HEK293 (cell line): ENCODE measurements around the gene MIS12.

Experiments
- KLF16 ChIP-seq: fragments of 450-650 bp; formaldehyde crosslinking; IDR thresholded peaks from 2 replicates; pipeline ENCODE4 v1.5.1; 2017; ENCODE audit warnings: missing biosample characterization, missing genetic modification characterization
- KLF9 ChIP-seq: fragments of 450-650 bp; formaldehyde crosslinking; IDR thresholded peaks from 2 replicates; pipeline ENCODE4 v1.5.1; 2016; ENCODE audit warnings: missing biosample characterization, missing genetic modification characterization, low read depth
- OVOL3 ChIP-seq: fragments of 450-650 bp; formaldehyde crosslinking; IDR thresholded peaks from 2 replicates; pipeline ENCODE4 v1.5.1; 2016; ENCODE audit warnings: missing biosample characterization, missing genetic modification characterization
- RBAK ChIP-seq: fragments of 450-650 bp; formaldehyde crosslinking; IDR thresholded peaks from 2 replicates; pipeline ENCODE4 v1.5.1; 2016; ENCODE audit warnings: missing biosample characterization, missing genetic modification characterization
- SCRT2 ChIP-seq: fragments of 450-650 bp; formaldehyde crosslinking; IDR thresholded peaks from 2 replicates; pipeline ENCODE4 v1.5.1; 2016; ENCODE audit warnings: missing biosample characterization, missing genetic modification characterization
- YY1 ChIP-seq: fragments of 450-650 bp; formaldehyde crosslinking; IDR thresholded peaks from 2 replicates; pipeline ENCODE4 v1.5.1; 2018; ENCODE audit warnings: missing biosample characterization, missing genetic modification characterization
- ZNF501 ChIP-seq: fragments of 450-650 bp; formaldehyde crosslinking; IDR thresholded peaks from 2 replicates; pipeline ENCODE4 v1.5.1; 2016; ENCODE audit warnings: missing biosample characterization, missing genetic modification characterization
- TF ChIP-seq, protein P1 (sequence below): fragments of 450-650 bp; formaldehyde crosslinking; IDR thresholded peaks from 2 replicates; pipeline ENCODE4 v1.5.1; 2016; ENCODE audit warnings: missing biosample characterization, missing genetic modification characterization
- TF ChIP-seq, protein P2 (sequence below): fragments of 450-650 bp; formaldehyde crosslinking; IDR thresholded peaks from 2 replicates; pipeline ENCODE4 v1.5.1; 2016; ENCODE audit warnings: missing biosample characterization, missing genetic modification characterization
- TF ChIP-seq, protein P3 (sequence below): fragments of 450-650 bp; formaldehyde crosslinking; IDR thresholded peaks from 2 replicates; pipeline ENCODE4 v1.5.1; 2016; ENCODE audit warnings: missing biosample characterization, missing genetic modification characterization
- TF ChIP-seq, protein P4 (sequence below): sonication (generic); formaldehyde crosslinking; IDR thresholded peaks from 2 replicates; pipeline ENCODE4 v1.8.1; 2022; ENCODE audit warnings: mild to moderate bottlenecking, moderate library complexity, missing genetic modification reagents
- TF ChIP-seq, protein P5 (sequence below): fragments of 450-650 bp; formaldehyde crosslinking; IDR thresholded peaks from 2 replicates; pipeline ENCODE4 v1.5.1; 2016; ENCODE audit warnings: missing biosample characterization, missing genetic modification characterization
- TF ChIP-seq, protein P6 (sequence below): fragments of 450-650 bp; formaldehyde crosslinking; optimal IDR thresholded peaks from 2 replicates; pipeline ENCODE3; 2016; ENCODE audit warnings: missing biosample characterization, mild to moderate bottlenecking, missing genetic modification characterization
- TF ChIP-seq, protein P7 (sequence below): fragments of 450-650 bp; formaldehyde crosslinking; IDR thresholded peaks from 2 replicates; pipeline ENCODE4 v1.5.1; 2017; ENCODE audit warnings: missing biosample characterization, missing genetic modification characterization

DNA sequence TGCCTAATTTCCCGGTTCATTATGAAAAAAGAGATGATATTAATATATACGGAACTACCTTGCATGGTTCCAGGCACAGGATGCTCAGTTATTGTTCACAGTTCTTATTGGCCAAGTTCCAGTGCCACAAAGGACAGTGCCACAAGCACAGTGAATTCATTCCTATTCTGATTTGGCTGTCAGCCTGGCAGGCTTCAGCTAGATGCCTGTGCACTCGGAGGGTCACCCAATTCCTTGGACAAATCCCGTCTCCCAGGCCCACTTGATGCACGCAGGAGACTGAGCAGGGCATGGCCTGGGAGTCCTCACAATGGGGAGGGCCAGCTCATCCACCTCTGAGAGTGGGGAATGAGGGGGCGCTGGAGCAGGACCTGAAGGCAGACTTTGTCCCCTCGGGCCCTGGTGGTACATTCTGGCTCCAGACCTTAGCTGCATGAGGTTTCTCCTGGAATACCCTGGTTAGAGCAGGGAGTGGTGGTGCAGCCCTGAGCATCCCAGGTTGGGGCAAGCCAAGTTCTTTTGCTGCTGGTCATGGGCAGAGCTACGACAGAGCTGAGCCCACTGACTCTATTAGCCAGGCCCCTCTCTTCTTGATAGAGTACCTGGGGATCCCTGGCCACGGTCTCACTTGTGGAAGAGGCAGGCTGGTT lies 41.4 kb downstream of the MIS12 start:
- TF ChIP-seq, protein P1, sequence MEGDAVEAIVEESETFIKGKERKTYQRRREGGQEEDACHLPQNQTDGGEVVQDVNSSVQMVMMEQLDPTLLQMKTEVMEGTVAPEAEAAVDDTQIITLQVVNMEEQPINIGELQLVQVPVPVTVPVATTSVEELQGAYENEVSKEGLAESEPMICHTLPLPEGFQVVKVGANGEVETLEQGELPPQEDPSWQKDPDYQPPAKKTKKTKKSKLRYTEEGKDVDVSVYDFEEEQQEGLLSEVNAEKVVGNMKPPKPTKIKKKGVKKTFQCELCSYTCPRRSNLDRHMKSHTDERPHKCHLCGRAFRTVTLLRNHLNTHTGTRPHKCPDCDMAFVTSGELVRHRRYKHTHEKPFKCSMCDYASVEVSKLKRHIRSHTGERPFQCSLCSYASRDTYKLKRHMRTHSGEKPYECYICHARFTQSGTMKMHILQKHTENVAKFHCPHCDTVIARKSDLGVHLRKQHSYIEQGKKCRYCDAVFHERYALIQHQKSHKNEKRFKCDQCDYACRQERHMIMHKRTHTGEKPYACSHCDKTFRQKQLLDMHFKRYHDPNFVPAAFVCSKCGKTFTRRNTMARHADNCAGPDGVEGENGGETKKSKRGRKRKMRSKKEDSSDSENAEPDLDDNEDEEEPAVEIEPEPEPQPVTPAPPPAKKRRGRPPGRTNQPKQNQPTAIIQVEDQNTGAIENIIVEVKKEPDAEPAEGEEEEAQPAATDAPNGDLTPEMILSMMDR (tag by site-specific recombination): no peak
- TF ChIP-seq OVOL3 (tag by site-specific recombination) (no peak), ZNF501 (no peak), YY1 (tag by site-specific recombination) (no peak), KLF16 (no peak), SCRT2 (tag by site-specific recombination) (no peak), KLF9 (tag by site-specific recombination) (no peak), RBAK (tag by site-specific recombination) (no peak)
- TF ChIP-seq, protein P2, sequence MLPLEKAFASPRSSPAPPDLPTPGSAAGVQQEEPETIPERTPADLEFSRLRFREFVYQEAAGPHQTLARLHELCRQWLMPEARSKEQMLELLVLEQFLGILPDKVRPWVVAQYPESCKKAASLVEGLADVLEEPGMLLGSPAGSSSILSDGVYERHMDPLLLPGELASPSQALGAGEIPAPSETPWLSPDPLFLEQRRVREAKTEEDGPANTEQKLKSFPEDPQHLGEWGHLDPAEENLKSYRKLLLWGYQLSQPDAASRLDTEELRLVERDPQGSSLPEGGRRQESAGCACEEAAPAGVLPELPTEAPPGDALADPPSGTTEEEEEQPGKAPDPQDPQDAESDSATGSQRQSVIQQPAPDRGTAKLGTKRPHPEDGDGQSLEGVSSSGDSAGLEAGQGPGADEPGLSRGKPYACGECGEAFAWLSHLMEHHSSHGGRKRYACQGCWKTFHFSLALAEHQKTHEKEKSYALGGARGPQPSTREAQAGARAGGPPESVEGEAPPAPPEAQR (tag by site-specific recombination): no peak
- TF ChIP-seq, protein P3, sequence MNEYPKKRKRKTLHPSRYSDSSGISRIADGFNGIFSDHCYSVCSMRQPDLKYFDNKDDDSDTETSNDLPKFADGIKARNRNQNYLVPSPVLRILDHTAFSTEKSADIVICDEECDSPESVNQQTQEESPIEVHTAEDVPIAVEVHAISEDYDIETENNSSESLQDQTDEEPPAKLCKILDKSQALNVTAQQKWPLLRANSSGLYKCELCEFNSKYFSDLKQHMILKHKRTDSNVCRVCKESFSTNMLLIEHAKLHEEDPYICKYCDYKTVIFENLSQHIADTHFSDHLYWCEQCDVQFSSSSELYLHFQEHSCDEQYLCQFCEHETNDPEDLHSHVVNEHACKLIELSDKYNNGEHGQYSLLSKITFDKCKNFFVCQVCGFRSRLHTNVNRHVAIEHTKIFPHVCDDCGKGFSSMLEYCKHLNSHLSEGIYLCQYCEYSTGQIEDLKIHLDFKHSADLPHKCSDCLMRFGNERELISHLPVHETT (tag by site-specific recombination): no peak
- TF ChIP-seq, protein P4, sequence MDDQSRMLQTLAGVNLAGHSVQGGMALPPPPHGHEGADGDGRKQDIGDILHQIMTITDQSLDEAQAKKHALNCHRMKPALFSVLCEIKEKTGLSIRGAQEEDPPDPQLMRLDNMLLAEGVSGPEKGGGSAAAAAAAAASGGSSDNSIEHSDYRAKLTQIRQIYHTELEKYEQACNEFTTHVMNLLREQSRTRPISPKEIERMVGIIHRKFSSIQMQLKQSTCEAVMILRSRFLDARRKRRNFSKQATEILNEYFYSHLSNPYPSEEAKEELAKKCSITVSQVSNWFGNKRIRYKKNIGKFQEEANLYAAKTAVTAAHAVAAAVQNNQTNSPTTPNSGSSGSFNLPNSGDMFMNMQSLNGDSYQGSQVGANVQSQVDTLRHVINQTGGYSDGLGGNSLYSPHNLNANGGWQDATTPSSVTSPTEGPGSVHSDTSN (CRISPR knock-in tag): no peak
- TF ChIP-seq, protein P5, sequence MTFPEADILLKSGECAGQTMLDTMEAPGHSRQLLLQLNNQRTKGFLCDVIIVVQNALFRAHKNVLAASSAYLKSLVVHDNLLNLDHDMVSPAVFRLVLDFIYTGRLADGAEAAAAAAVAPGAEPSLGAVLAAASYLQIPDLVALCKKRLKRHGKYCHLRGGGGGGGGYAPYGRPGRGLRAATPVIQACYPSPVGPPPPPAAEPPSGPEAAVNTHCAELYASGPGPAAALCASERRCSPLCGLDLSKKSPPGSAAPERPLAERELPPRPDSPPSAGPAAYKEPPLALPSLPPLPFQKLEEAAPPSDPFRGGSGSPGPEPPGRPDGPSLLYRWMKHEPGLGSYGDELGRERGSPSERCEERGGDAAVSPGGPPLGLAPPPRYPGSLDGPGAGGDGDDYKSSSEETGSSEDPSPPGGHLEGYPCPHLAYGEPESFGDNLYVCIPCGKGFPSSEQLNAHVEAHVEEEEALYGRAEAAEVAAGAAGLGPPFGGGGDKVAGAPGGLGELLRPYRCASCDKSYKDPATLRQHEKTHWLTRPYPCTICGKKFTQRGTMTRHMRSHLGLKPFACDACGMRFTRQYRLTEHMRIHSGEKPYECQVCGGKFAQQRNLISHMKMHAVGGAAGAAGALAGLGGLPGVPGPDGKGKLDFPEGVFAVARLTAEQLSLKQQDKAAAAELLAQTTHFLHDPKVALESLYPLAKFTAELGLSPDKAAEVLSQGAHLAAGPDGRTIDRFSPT (tag by site-specific recombination): no peak
- TF ChIP-seq, protein P6, sequence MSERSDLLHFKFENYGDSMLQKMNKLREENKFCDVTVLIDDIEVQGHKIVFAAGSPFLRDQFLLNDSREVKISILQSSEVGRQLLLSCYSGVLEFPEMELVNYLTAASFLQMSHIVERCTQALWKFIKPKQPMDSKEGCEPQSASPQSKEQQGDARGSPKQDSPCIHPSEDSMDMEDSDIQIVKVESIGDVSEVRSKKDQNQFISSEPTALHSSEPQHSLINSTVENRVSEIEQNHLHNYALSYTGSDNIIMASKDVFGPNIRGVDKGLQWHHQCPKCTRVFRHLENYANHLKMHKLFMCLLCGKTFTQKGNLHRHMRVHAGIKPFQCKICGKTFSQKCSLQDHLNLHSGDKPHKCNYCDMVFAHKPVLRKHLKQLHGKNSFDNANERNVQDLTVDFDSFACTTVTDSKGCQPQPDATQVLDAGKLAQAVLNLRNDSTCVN (tag by site-specific recombination): no peak
- TF ChIP-seq, protein P7, sequence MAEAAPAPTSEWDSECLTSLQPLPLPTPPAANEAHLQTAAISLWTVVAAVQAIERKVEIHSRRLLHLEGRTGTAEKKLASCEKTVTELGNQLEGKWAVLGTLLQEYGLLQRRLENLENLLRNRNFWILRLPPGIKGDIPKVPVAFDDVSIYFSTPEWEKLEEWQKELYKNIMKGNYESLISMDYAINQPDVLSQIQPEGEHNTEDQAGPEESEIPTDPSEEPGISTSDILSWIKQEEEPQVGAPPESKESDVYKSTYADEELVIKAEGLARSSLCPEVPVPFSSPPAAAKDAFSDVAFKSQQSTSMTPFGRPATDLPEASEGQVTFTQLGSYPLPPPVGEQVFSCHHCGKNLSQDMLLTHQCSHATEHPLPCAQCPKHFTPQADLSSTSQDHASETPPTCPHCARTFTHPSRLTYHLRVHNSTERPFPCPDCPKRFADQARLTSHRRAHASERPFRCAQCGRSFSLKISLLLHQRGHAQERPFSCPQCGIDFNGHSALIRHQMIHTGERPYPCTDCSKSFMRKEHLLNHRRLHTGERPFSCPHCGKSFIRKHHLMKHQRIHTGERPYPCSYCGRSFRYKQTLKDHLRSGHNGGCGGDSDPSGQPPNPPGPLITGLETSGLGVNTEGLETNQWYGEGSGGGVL (tag by site-specific recombination): no peak
